HG02623 (cell line): ENCODE data around the gene DDIAS.
A peak's percentile ranks its signal among the peaks of the same experiment; 100 is the strongest.
"Not testable (repeated sequence)": the region's sequence is repeated elsewhere in the genome, so short reads cannot be mapped to it uniquely, and the experiment has no call there.

Experiments
- ATAC-seq: cut with Tn5 transposase; IDR thresholded peaks from one replicate; pipeline ENCODE4 v1.9.1; 2021; ENCODE audit warnings: moderate library complexity; ENCODE audit not compliant: unreplicated experiment

DDIAS gene

DNA sequence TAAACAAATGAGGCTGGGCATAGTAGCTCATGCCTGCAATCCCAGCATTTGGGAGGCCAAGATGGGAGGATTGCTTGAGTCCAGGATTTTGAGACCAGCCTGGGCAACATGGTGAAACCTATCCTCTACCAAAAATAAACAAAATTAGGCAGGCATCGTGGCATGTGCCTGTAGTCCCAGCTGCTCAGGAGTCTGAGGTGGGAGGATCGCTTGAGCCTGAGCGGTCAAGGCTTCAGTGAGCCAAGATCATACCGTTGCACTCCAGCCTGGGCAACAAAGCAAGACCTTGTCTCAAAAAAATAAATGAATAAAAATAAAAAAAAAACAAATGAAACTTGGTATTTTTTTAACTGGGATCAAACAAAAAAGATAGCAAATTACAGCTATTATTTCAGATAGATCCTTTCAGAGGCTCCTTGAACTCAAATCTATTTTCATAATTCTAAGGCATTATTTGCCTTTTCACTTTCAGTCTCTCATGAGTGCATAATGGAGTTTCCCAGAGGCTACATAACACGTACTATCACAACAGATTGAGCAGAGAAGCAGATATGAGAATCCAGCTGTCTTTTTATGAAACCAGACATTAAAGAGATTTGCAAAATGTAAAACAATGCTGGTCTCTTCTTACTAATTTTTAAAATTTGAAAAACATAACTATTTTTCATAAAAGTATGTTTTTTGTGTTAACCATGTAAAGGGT, 23.1 kb downstream of the DDIAS start:
- ATAC-seq, result no peak

DNA sequence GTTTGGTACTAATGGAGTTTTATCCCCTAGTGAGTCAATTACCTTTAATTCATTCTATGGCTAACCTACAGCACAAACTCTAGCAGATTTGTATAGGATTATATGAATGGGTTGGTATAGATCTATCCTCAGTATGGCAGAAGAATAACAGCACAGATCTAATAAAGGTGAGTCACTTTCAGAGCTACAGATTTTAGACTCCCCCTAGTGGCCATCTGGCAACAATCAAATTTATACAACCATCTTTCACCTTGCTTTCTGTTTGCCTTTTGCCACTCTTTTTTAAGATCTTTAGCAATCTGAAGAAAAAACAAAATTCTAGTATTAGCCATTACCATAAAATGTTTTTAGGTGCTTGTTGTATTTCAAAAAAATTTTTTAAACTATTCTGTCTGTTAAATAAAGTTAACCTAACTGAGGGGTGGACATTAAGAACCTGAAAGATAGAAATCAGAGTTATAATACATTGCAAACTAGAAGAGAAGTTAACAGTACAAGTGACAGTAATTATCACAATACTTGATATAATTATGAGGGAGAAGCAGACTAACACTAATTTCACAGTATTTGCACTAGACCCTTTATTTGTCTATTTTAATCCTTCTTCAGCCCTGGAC, 25.8 kb downstream of the DDIAS start:
- peak; percentile 61 for ATAC-seq

DNA sequence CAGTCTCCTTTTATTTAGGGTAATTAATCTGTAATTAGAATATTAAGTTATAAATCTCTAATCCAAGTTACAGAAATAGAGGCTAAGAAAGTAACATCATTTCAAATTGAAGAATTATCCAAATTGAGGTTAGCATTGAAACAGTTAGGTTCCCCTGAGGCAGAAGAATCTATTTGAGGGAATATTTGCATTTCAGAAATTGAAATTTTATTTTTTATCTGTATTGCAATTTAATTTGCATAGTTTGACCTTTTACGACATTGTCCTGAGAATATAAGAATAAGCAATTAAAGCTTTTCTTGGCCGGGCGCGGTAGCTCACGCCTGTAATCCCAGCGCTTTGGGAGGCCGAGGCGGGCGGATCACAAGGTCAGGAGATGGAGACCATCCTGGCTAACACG, 27.6 kb downstream of the DDIAS start:
- ATAC-seq, result no peak

GRCh38 chr11:82930229-82930628, 28.7 kb downstream of the DDIAS start:
- ATAC-seq, result peak; percentile 41

GRCh38 chr11:82930734-82931133, 29.2 kb downstream of the DDIAS start:
- no peak for ATAC-seq

GRCh38 chr11:82932564-82932963, 31.0 kb downstream of the DDIAS start:
- ATAC-seq, result no peak

GRCh38 chr11:82936261-82936660, 34.7 kb downstream of the DDIAS start:
- ATAC-seq, result no peak

- ATAC-seq, result no peak
These were observed 36.0 kb downstream of the DDIAS start for GRCh38 chr11:82937554-82937953.

DNA sequence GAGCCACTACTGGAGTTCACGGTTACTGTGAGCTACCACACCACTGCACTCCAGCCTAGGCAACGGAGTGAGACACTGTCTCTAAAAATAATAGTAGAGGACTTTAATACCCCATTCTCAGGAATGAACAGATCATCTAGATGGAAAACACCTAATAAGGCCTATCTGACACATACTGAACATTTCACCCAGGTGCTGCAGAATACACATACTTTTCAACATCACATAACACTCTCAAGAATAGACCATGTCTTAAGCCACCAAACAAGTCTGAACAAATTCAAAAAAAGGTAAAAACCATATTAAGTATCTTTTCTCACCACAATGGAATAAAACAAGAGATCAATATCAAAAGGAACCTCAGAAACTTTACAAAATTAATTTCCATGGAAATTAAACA, 37.9 kb downstream of the DDIAS start:
- no peak for ATAC-seq

DNA sequence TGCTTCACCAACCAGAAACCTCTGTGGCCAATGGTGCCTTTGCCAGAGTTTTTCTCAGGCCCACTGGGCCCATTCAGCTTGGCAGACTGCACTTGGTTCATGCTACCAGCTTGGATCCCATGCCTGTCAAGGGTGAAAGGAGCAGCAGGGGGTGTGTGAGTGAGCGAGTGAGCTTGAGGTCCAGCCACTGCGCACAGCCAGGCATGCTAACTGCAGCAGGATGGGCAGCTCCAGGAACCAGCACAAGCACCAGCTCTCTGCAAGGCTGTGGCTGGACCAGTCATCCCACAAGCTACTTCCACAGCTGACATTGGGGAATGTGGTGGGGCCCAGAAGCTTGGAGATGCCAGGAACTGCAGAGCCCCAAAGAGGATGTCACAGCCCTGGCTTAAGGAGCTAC, 40.8 kb downstream of the DDIAS start:
- ATAC-seq, result no peak

DNA sequence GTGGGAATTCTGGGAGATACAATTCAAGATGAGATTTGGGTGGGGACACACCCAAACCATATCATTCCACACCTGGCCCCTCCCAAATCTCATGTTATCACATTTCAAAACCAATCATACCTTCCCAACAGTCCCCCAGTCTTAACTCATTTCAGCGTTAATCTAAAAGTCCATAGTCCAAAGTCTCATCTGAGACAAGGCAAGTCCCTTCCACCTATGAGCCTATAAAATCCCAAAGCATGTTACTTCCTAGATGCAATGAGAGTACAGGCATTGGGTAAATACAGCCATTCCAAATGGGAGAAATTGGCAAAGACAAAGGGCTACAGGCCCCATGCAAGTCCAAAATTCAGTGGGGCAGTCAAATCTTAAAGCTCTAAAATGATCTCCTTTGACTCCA, 41.9 kb downstream of the DDIAS start:
- not testable (repeated sequence) for ATAC-seq

- ATAC-seq, result no peak
These were observed 42.7 kb downstream of the DDIAS start for GRCh38 chr11:82944198-82944597.

DNA sequence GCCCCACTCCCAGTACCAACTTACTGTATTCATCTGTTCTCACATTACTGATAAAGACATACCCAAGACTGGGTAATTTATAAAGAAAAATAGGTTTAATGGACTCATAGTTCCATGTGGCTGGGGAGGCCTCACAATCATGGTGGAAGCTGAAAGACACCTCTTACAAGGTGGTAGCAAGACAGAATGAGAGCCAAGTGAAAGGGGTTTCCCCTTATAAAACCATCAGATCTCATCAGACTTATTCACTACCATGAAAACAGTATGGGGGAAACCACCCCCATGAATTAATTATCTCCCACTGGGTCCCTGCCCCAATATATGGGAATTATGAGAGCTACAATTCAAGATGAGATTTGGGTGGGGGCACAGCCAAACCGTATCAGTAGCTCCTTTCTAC, 43.5 kb downstream of the DDIAS start:
- ATAC-seq, result not testable (repeated sequence)

DNA sequence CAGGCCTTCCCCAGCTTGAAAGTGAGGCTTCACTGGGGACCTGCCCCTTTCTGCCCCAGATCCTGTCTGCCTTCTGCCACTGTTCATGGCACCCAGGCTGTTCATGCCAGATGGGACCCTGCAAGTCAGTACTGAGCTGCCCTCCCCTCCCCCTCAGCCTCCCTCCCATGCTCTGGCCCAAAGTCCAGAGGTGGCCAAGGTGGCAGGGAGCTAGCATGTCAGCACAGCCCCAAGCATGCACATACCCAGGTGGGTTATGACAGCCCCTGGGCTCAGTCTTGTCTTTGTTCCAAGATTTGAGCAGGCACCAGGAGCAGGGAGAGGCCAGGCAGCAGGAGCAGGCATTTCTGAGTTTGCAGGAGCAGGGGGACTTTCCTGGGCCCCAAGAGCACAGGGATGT, 44.1 kb downstream of the DDIAS start:
- ATAC-seq, result no peak

DNA sequence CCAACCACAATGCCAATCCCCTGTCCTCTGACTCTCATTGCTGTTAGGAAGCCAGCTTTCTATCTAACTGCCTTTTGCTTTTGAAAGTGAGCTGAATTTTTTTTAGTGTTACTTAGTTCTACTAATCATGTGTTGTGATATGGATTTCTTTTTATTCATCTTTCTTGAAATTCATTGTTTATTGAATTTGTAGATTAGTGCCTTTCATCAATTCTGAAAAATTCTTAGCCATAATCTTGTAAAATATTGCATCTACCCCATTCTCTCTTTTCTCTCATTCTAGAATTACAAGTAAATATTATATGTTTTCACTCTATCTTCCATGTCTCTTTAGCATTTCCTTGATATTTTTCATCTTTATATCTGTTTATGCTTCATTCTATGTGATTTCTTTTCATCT, 47.8 kb downstream of the DDIAS start:
- ATAC-seq, result no peak

GRCh38 chr11:82950502-82950901, 49.0 kb downstream of the DDIAS start:
- not testable (repeated sequence) for ATAC-seq

GRCh38 chr11:82955736-82956453, 54.4 kb downstream of the DDIAS start:
- not testable (repeated sequence) for ATAC-seq

GRCh38 chr11:82959987-82960778, 58.6 kb downstream of the DDIAS start:
- ATAC-seq, result peak; percentile 91

- ATAC-seq, result peak; percentile 9
These were observed 59.2 kb downstream of the DDIAS start for GRCh38 chr11:82960779-82961143.

- not testable (repeated sequence) for ATAC-seq
These were observed 60.5 kb downstream of the DDIAS start for GRCh38 chr11:82962021-82962420.

DNA sequence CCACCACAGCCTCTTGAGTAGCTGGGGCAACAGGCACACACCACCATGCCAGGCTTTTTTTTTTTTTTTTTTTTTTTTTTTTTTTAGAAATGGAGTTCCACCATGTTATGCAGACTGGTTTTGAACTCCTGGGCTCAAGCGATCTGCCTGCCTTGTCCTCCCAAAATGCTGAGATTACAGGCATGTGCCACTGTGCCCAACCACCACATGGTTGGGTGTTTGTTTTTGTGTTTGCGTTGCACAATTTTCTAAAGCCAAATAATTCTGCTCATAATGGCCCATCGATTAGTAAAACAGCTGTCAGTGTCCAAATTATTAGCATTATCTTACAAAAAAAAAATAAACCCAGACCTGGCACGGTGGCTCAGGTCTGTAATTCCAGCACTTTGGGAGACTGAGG, 65.8 kb downstream of the DDIAS start:
- ATAC-seq, result no peak
